Subcutaneous abdominal adipose tissue (tissue), 5 donors: ENCODE measurements around the gene SPTBN1.

ENCODE experiments used
- H3K27ac ChIP-seq: one replicate; pipeline ENCODE4 v1.7.0; 2013; ENCODE audit warnings: low read depth, mild to moderate bottlenecking, inconsistent platforms, low read length, moderate library complexity
- H3K27me3 ChIP-seq, 5 donors: one replicate each; pipeline ENCODE4 v1.7.0; 2013; ENCODE audit warnings: low read length in 5 of 5, inconsistent platforms in 1 of 5; ENCODE audit not compliant: control insufficient read depth in 5 of 5, insufficient read depth in 4 of 5
- H3K36me3 ChIP-seq, 5 donors: one replicate each; pipeline ENCODE4 v1.7.0; 2013; ENCODE audit warnings: low read length in 5 of 5; ENCODE audit not compliant: control insufficient read depth in 5 of 5, insufficient read depth in 5 of 5
- H3K4me1 ChIP-seq, 5 donors: one replicate each; pipeline ENCODE4 v1.7.0; 2013; ENCODE audit warnings: low read length in 5 of 5, mild to moderate bottlenecking in 3 of 5, moderate library complexity in 1 of 5; ENCODE audit not compliant: control insufficient read depth in 5 of 5, insufficient read depth in 5 of 5
- H3K4me3 ChIP-seq, 5 donors: one replicate each; pipeline ENCODE4 v1.7.0; 2013; ENCODE audit warnings: low read length in 5 of 5, low read depth in 1 of 5
- H3K9ac ChIP-seq, 5 donors: one replicate each; pipeline ENCODE4 v1.7.0; 2013; ENCODE audit warnings: low read length in 5 of 5, mild to moderate bottlenecking in 4 of 5, moderate library complexity in 3 of 5
- H3K9me3 ChIP-seq, 5 donors: one replicate each; pipeline ENCODE4 v1.7.0; 2013; ENCODE audit warnings: low read length in 5 of 5; ENCODE audit not compliant: control insufficient read depth in 5 of 5
- donor health status: healthy.
- donor health status: healthy.
- donor health status: healthy.
- donor health status: healthy.
- donor health status: healthy.

The SPTBN1 gene

DNA sequence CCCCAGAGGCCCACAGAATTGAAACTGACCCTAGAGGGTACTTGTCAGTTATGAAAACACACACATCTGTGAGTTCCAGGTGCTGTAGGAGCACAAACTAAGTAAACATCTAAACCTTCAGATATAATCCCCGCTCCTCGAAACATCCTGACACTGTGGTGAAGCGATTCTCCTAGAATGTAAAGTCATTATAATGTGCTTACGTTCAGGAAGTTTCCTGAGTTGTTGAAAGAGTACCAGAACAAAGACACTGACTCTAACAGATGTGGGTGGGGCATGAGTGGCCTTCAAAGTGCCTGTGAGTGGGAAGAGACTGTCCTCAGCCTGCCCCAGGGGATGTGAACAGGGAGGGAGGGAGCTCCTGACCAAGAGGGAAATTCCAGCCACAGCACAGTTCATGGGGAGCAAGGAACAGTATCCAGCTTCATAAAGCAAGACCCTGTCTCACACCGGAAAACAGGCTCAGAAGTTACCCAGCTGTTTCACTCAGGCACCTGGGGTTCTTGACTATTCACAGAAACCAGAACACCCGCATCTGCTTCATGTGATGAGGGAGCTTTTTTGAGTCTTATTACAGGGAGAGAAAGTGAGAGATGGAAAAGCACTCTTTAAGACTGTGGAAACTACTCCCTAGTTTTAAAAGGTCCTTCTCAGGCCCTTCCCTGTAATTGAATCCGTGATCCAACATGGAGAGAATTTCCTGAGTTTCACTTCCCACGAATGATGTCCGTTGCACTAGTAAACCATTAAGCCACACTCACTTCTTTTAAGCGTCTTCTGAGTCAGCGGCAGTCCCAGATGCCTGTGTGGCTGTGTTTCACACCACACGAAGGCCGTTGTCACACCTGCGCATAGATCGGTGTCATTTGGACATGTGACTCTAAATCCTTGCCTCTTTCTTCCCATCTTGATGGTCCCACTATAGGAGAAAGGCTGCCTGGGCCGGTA, 178.7 kb downstream of the SPTBN1 start:
- Histone ChIP-seq H3K4me3 (no peak overlapping the region), H3K36me3 (peaks cover 18 to 77% (median 66%) of the 10 kb centered on the region in 5 donors), H3K27ac (peak overlapping the region; percentile 89)

DNA sequence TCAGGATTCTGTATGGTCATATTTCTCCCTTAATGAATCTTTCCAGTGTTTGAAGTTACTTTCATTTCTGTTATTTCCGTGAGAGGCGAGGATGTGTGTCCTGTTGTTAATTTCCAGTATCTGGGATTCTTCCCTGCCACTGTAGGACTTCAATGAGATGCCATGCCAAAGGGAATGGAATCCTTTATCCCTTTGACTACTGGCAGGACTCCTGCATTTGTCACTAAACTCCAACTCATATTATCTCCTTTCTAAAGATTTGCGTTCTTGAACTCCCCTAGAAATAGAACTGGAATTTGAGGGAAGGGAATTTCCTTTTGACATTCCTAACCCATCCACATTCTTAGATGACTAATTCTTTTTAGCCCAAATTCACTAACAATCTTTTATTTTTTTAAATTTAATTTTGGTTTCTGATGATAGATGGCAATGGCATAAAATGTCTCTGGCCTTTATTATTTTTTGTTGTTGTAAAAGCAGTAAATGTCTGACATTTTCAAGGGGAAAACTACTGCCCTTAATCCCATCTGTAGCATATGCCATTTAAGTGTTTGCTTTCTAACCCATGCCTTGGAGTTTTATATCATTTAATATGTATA, 179.5 kb downstream of the SPTBN1 start:
- Histone ChIP-seq H3K9ac (peak overlapping the region in 4 of 5 donors; percentile 16 to 54 (median 37)), H3K4me1 (peaks cover 12 to 82% (median 53%) of the 10 kb centered on the region in 5 donors), H3K36me3 (peaks cover 18 to 76% (median 64%) of the 10 kb centered on the region in 5 donors)

More for the DNA sequence above, 178.7 kb downstream of the SPTBN1 start:
- Histone ChIP-seq H3K9ac (peak overlapping the region; percentile 16 to 54 (median 53)), H3K4me1 (peaks cover 15 to 77% (median 53%) of the 10 kb centered on the region in 5 donors), H3K27me3 (no peaks in the 10 kb centered on the region), H3K9me3 (no peaks in the 10 kb centered on the region)

DNA sequence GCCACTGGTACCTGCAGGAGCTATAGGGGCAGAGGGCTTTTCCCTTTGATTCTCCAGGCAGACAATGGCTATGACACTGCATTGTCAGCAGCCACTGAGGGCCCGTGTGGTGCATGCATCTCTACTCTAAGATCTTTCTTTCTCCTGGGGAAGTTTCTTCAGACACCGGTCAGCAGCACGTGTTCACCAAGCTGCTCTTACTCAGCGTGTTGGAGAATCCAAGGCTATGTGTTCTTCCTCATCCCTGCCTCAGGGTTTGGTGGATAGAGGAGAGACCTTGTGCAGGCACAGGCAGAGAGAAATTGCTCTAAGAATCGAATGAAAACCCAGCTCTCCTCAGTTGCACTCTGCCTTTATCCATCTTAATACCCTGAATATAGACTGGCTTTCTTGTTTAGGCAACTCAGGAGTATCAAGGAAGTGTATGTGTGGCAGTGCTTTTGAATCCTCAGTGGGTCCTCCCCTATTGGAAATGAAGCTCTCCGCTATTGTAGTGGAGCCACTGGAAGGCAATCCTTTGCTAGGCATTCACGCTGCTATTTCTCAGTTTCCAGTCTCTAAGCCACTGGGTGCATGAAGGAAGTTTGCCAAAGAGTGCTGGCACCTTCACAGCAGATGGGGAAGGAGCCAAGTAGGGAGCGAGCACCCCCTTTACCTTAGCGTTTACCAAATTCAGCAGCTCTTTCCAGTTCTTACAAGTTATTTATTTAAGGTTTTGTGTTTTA, 180.4 kb downstream of the SPTBN1 start:
- Histone ChIP-seq H3K4me3 (no peak overlapping the region), H3K9ac (peak overlapping the region in 1 of 5 donors; percentile 11), H3K27ac (peak overlapping the region; percentile 81), H3K9me3 (no peaks in the 10 kb centered on the region), H3K4me1 (peaks cover 8 to 73% (median 46%) of the 10 kb centered on the region in 5 donors), H3K36me3 (peaks cover 23 to 72% (median 58%) of the 10 kb centered on the region in 5 donors), H3K27me3 (no peaks in the 10 kb centered on the region)

More for the DNA sequence above, 179.5 kb downstream of the SPTBN1 start:
- Histone ChIP-seq H3K9me3 (no peaks in the 10 kb centered on the region), H3K4me3 (no peak overlapping the region), H3K27me3 (no peaks in the 10 kb centered on the region), H3K27ac (peak overlapping the region; percentile 89)

DNA sequence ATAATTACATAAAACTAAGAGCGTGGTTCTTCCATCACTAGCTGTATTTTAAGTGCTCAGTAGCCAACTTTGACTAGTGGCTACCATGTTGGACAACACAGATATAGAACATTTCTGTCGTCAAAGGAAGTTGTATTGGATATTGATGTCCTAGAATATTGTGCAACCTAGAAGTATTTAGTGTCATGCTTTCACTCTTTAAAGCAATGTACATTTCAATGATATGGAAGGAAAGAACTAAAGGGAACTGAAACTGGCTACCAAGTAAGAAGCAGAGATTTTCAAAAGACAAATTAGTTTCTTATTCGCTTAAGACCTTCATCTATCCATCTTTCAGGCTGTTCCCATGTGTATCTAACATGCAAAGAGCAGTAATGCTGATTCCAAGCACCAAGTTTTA, 182.0 kb downstream of the SPTBN1 start:
- no peaks in the 10 kb centered on the region for H3K9me3 ChIP-seq
- H3K27me3 ChIP-seq: no peaks in the 10 kb centered on the region
- no peak overlapping the region for H3K9ac ChIP-seq
- H3K4me1 ChIP-seq: peaks cover 8 to 58% (median 34%) of the 10 kb centered on the region in 5 donors
- peak overlapping the region; percentile 81 for H3K27ac ChIP-seq
- H3K4me3 ChIP-seq: no peak overlapping the region
- H3K36me3 ChIP-seq: peaks cover 30 to 71% (median 55%) of the 10 kb centered on the region in 5 donors

DNA sequence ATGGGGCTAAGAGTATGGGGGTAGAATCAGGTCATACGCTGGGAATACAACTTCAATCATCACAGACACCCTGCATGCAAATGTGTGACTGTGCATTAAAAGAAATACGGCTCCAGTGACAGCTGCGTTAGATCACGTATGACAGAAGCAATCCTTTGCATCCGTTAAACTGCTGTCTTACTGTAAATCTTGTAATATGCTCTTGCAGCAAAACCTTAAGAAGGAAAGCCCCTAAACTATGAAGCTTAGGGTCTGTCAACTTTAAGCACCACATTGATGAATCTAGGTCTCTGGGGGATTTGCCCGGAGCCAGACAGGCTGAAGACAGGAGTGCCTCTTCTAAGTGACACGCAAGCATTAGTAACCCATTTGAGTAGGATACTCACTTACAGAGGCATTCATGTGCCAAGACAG, 182.7 kb downstream of the SPTBN1 start:
- no peaks in the 10 kb centered on the region for H3K27me3 ChIP-seq
- no peaks in the 10 kb centered on the region for H3K9me3 ChIP-seq
- peaks cover 33 to 71% (median 58%) of the 10 kb centered on the region in 5 donors for H3K36me3 ChIP-seq
- H3K4me3 ChIP-seq: no peak overlapping the region
- no peak overlapping the region for H3K9ac ChIP-seq
- peak overlapping the region; percentile 81 for H3K27ac ChIP-seq
- H3K4me1 ChIP-seq: peaks cover 8 to 51% (median 33%) of the 10 kb centered on the region in 5 donors

DNA sequence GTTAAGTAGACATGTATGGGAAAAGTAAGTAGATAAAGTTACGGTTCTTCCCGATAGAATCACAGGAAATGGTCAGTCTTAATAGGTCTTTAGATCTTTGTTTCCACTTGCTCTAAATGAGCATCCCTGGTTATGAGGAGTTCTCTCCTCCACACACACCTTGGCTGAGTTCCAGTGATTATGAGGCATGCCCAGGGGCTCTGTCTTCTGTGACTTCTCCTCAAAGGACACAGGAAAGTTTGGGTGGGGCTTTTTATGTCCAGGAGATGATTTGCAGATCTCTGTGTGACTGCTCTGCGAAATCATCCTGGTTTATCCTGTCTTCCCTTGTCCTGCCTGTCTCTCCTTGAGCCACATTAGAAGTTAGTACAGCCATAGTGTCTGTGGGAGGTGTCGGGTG, 183.5 kb downstream of the SPTBN1 start:
- H3K36me3 ChIP-seq: peaks cover 38 to 72% (median 62%) of the 10 kb centered on the region in 5 donors
- H3K27ac ChIP-seq: peak overlapping the region; percentile 81
- H3K4me1 ChIP-seq: peaks cover 8 to 43% (median 26%) of the 10 kb centered on the region in 5 donors

DNA sequence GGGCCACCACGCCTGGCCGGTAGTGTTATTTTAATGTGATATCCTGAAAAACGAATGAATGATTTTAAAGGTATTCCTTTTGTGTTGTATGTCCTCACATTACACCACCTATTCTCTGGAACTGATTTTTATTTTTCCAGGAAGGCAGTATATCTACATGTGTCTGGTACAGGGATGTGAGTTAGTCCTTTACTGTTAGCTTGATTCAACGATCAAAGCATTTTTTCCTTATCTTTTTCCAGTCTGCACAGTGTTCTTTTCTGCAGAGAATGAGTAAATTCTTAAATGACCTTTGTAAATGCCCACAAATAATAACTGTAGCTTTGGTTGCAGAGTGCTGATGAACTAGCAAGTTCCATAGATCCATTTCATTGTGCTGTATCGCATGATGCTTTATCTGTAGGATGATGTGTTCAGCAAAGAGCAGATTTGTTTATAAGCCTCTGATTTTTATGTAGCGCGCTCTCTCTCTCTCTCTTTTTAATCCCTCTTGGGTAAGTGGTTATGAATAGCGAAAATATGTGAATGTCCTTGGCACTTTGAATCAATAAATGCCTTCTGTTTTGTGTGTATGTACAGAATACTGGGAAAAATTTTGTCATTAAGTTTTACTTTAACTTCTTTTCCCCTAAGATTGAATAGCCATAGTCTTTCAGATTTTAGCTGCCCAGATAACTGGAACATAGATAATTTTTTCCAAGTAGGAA, 184.9 kb downstream of the SPTBN1 start:
- no peaks in the 10 kb centered on the region for H3K27me3 ChIP-seq
- H3K27ac ChIP-seq: peak overlapping the region; percentile 81
- no peaks in the 10 kb centered on the region for H3K9me3 ChIP-seq
- peaks cover 6 to 29% (median 15%) of the 10 kb centered on the region in 5 donors for H3K4me1 ChIP-seq
- H3K9ac ChIP-seq: no peak overlapping the region
- H3K4me3 ChIP-seq: no peak overlapping the region
- H3K36me3 ChIP-seq: peaks cover 41 to 85% (median 76%) of the 10 kb centered on the region in 5 donors

More for the DNA sequence above, 183.5 kb downstream of the SPTBN1 start:
- no peaks in the 10 kb centered on the region for H3K9me3 ChIP-seq
- H3K9ac ChIP-seq: no peak overlapping the region
- no peaks in the 10 kb centered on the region for H3K27me3 ChIP-seq
- no peak overlapping the region for H3K4me3 ChIP-seq

DNA sequence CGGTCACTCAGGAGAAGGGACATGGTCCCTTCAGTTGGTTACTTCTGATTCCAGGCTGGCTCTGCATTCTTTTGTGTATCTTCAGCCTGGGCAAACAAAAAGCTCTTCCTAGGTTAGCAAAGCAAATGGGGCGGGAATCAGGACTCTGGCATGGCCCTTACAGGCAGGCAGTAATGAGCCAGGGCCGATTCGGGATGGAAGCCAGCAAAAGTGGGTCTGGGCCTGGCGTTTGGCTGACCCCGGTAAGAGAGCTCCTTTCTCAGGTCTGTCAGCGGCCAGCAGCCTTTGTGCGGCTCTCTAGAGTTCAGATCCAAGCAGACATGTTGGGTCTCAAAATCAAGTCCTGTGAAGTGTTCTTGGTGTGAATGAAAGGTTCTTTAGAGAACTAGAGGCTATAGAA, 185.9 kb downstream of the SPTBN1 start:
- no peaks in the 10 kb centered on the region for H3K27me3 ChIP-seq
- peaks cover 45 to 92% (median 80%) of the 10 kb centered on the region in 5 donors for H3K36me3 ChIP-seq
- H3K4me3 ChIP-seq: no peak overlapping the region
- peak overlapping the region; percentile 81 for H3K27ac ChIP-seq
- H3K4me1 ChIP-seq: peaks cover 0 to 19% (median 5%) of the 10 kb centered on the region in 5 donors
- peak overlapping the region in 2 of 5 donors; percentile 21 to 44 for H3K9ac ChIP-seq
- H3K9me3 ChIP-seq: no peaks in the 10 kb centered on the region
